ENCODE results near the gene RNF115. TPM values are rescaled to one million over a fixed set of nuclear protein-coding genes. Genes with fewer than 3 reads are reported as not detected.
"Not testable (repeated sequence)": the region's sequence is repeated elsewhere in the genome, so short reads cannot be mapped to it uniquely, and the experiment has no call there.

RNF115 gene
- total RNA-seq, 3 donors from 2014 or later = 12.6 to 13.5 (median 12.6) TPM

- DNase-seq = peak; percentile 75
- Mint-ChIP-seq H3K27me3 (ENCODE audit: low read depth) (no peaks in the 10 kb centered on the region), H3K36me3 (ENCODE audit: insufficient read depth) (peaks cover 13% of the 10 kb centered on the region), H3K9me3 (no peaks in the 10 kb centered on the region), H3K4me1 (ENCODE audit: low read depth) (peaks cover 11% of the 10 kb centered on the region), H3K4me3 (no peak within 1 kb of the TSS)
- peak; percentile 79 to 86 for ATAC-seq
Observed at GRCh38 chr1:145845514-145846161, 21.7 kb upstream of the RNF115 start, which contains the start of gene NUDT17. TSS of gene NUDT17 (plus strand) at chr1:145845630. CDS start at chr1:145845641, 11 bp downstream.

- DNase-seq = no peak
- no peaks in the 10 kb centered on the region for H3K27me3 Mint-ChIP-seq (ENCODE audit: low read depth)
- ATAC-seq = peak; percentile 59 to 61
- H3K4me1 Mint-ChIP-seq (ENCODE audit: low read depth) = peaks cover 10% of the 10 kb centered on the region
- peaks cover 14% of the 10 kb centered on the region for H3K36me3 Mint-ChIP-seq (ENCODE audit: insufficient read depth)
- H3K4me3 Mint-ChIP-seq = no peak overlapping the region
- no peaks in the 10 kb centered on the region for H3K9me3 Mint-ChIP-seq
Observed at GRCh38 chr1:145845144-145845513, 21.2 kb upstream of the RNF115 start.

- no peak overlapping the region for H3K4me3 Mint-ChIP-seq
- H3K27me3 Mint-ChIP-seq (ENCODE audit: low read depth) = no peaks in the 10 kb centered on the region
- ATAC-seq (no peak), DNase-seq (no peak)
- H3K9me3 Mint-ChIP-seq = no peaks in the 10 kb centered on the region
- H3K36me3 Mint-ChIP-seq (ENCODE audit: insufficient read depth) = peaks cover 20% of the 10 kb centered on the region
- H3K4me1 Mint-ChIP-seq (ENCODE audit: low read depth) = peaks cover 6% of the 10 kb centered on the region
Observed at GRCh38 chr1:145843031-145843430, 19.1 kb upstream of the RNF115 start.

- Mint-ChIP-seq H3K36me3 (ENCODE audit: insufficient read depth) (peaks cover 37% of the 10 kb centered on the region), H3K4me1 (ENCODE audit: low read depth) (no peaks in the 10 kb centered on the region), H3K9me3 (no peaks in the 10 kb centered on the region), H3K4me3 (no peak overlapping the region), H3K27me3 (ENCODE audit: low read depth) (no peaks in the 10 kb centered on the region)
- DNase-seq = no peak
- ATAC-seq = no peak
Observed at GRCh38 chr1:145837656-145838055, 13.8 kb upstream of the RNF115 start.

DNA sequence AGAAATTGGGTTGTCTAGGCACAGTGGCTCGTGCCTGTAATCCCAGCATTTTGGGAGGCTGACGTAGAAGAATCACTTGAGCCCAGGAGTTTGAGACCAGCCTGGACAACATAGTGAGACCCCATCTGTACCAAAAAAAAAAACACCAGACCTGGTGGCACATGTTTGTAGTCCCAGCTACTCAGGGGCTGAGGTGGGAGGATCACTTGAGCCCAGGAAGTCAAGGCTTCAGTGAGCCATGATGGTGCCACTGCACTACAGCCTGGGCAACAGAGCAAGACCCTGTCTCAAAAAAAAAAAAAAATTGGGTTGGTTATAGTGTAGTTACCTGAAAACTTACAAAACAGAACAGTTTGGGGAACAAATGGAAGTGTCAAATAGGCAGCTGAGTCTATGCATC lies 6.9 kb upstream of the RNF115 start:
- H3K36me3 Mint-ChIP-seq (ENCODE audit: insufficient read depth) = peaks cover 59% of the 10 kb centered on the region
- DNase-seq; ATAC-seq; H3K27me3 Mint-ChIP-seq (ENCODE audit: low read depth); H3K9me3 Mint-ChIP-seq; H3K4me3 Mint-ChIP-seq: not testable (repeated sequence)
- H3K4me1 Mint-ChIP-seq (ENCODE audit: low read depth) = peaks cover 32% of the 10 kb centered on the region

DNA sequence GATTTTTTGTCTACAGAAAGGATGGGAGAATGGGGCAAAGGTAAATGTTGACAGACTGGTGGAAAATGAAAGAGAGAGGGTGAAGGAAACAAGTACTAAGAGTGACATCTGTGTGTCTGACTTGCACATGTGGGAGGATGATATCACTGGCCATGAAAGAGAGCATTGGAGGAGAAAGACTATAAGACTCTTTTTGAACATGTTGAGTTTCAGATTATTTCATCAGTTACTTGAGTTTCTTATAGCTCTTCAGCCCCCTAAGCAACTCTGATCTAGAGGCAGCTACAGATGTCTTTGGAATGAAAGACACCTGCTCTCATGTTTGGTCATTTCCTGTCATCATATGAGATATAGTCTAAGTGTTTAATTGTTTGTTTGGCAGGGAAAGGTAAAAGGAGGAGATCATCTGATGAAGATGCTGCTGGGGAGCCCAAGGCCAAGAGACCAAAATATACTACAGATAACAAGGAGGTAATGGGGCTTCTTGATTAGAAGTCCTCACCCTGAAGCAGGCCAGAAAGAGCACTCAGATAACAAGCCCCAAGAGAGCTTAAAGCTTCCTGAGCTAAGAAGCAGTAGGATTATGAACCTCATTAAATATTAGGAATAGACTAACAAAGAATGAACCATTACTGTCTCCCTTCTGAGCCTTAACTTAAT lies 4.6 kb upstream of the RNF115 start:
- Mint-ChIP-seq H3K4me3 (peak overlapping the region; percentile 22), H3K9me3 (no peaks in the 10 kb centered on the region), H3K27me3 (ENCODE audit: low read depth) (no peaks in the 10 kb centered on the region), H3K36me3 (ENCODE audit: insufficient read depth) (peaks cover 60% of the 10 kb centered on the region), H3K4me1 (ENCODE audit: low read depth) (peaks cover 41% of the 10 kb centered on the region)
- ATAC-seq (peak; percentile 72 to 75), DNase-seq (no peak)

DNA sequence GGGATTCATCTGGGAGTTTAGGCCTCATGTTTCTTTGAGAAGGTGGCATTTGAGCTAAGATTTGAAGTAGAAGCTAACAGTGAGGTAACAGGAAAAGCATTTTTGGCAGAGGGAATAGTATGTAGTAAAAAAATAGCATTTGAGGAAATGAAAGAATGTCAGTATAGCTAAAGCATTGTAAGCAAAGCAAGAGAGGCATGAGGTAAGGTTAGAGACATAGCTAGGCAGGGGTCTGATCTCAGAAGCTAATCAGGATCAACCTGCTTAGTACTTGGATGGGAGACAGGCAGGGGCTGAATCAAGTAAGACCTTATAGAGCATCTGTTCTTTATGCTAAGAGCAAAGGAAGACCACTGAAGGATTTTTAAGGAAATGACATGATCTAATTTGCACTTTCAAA lies 4.1 kb upstream of the RNF115 start:
- peaks cover 55% of the 10 kb centered on the region for H3K36me3 Mint-ChIP-seq (ENCODE audit: insufficient read depth)
- no peaks in the 10 kb centered on the region for H3K9me3 Mint-ChIP-seq
- ATAC-seq = peak; percentile 4 to 5
- peaks cover 41% of the 10 kb centered on the region for H3K4me1 Mint-ChIP-seq (ENCODE audit: low read depth)
- peak overlapping the region; percentile 22 for H3K4me3 Mint-ChIP-seq
- DNase-seq = no peak
- H3K27me3 Mint-ChIP-seq (ENCODE audit: low read depth) = no peaks in the 10 kb centered on the region

DNA sequence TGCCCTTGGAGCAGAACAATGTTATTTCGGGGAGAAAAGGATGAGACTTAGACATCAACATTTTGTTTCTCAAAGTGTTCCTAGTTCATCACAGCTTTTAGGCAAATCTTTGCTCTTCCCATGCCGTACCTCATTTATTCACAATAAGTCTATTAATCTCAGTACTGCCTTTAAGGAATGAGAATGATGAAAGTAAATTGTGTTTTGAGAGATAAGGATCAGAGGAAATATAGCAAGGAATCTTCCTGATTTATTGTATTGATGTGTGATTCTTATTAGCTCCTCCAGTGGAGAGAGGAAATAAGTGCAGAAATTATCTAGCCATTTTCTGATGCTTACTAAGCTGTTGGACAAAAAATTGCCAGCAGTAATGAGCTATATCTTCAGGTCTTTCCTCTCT lies 2.1 kb upstream of the RNF115 start:
- DNase-seq = no peak
- Mint-ChIP-seq H3K4me3 (peak overlapping the region; percentile 98), H3K36me3 (ENCODE audit: insufficient read depth) (peaks cover 44% of the 10 kb centered on the region), H3K27me3 (ENCODE audit: low read depth) (no peaks in the 10 kb centered on the region), H3K9me3 (no peaks in the 10 kb centered on the region), H3K4me1 (ENCODE audit: low read depth) (peaks cover 47% of the 10 kb centered on the region)
- no peak for ATAC-seq

- Mint-ChIP-seq H3K27me3 (ENCODE audit: low read depth) (no peaks in the 10 kb centered on the region), H3K4me1 (ENCODE audit: low read depth) (peaks cover 45% of the 10 kb centered on the region), H3K9me3 (no peaks in the 10 kb centered on the region), H3K4me3 (peak overlapping the region; percentile 98), H3K36me3 (ENCODE audit: insufficient read depth) (peaks cover 33% of the 10 kb centered on the region)
- ATAC-seq (no peak), DNase-seq (no peak)
Observed at GRCh38 chr1:145824499-145824842, 576 bp upstream of the RNF115 start.

DNA sequence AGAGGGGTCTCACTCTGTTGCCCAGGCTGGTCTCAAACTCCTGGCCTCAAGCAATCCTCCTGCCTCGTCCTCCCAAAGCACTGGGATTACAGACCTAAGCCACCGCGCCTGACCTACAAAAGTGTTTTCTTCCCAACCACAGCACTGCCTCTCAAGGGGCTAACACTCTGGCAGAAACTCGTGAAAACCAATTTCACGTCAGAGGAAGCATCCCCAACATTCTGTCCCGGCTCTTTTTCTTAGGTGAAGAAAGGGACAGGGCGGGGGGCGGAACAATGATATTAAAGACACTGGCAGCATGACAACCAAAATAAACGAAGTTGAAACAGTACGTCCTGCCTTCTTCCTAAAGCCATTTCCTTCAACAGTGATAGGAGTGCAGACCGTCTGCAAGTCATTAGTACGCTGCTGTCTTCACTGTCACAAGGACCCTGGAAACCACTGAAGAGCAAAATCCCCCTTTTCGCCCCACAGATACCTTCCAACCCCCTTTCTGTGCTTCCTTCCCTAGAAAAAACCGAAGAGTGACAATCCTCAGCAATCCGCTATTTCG lies 1.0 kb downstream of the RNF115 start:
- DNase-seq; H3K9me3 Mint-ChIP-seq; ATAC-seq; H3K27me3 Mint-ChIP-seq (ENCODE audit: low read depth): not testable (repeated sequence)
- H3K36me3 Mint-ChIP-seq (ENCODE audit: insufficient read depth) = peaks cover 18% of the 10 kb centered on the region
- H3K4me3 Mint-ChIP-seq = peak overlapping the region; percentile 24
- H3K4me1 Mint-ChIP-seq (ENCODE audit: low read depth) = peaks cover 31% of the 10 kb centered on the region

DNA sequence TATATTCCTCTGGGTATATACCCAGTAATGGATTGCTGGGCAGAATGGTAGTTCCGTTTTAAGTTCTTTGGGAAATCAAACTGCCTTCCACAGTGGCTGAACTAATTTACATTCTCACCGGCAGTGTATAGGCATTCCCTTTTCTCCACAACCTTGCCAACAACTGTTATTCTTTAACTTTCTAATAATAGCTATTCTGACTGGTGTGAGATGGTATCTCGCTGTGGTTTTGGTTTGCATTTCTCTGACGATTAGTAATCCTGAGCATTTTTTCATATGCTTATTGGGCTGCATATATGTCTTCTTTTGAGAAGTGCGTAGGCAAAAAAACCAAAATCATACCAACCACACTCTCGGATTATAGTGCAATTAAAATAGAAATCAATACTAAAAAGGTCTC lies 5.8 kb downstream of the RNF115 start:
- peaks cover 10% of the 10 kb centered on the region for H3K4me1 Mint-ChIP-seq (ENCODE audit: low read depth)
- not testable (repeated sequence) for DNase-seq; H3K9me3 Mint-ChIP-seq; H3K27me3 Mint-ChIP-seq (ENCODE audit: low read depth); H3K4me3 Mint-ChIP-seq; H3K36me3 Mint-ChIP-seq (ENCODE audit: insufficient read depth)
- peak; percentile 72 to 74 for ATAC-seq

DNA sequence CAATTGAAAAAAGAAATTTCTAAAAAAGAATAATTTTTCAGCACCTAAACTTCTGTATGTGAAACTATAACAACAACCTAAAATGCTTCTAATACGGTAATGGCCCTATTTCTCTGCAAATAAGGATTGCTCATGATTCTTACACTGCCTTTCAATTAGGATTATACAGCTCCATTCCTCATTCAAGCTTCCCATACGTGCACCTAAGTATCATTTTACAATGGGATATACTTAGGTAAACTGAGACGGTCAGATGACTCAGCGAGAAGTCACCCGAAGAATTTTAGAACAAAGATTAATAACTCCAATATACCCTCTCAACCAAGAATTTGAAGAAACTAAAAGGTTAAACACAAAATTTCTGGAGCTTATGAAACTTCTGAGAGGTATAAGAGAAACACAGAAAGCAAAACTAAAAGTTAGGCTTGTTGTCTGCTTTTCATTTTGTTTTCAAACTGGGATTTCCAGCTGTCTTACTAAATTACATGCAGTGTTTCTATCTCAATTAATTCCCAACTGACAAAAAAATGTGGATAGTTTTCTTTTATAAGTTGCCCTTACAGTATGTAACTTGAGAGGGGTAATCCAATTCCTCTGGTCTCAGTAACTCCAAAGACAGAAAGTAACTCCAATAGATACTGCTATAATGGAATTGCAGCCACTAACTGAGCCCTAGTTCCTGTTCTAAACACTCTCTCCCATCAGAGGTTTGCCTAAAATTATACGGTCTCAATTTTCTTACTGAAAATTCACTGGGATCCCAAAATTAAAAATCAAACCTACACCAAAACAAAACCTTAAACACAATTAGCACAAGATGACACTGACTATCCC lies 10.7 kb downstream of the RNF115 start:
- not testable (repeated sequence) for H3K36me3 Mint-ChIP-seq (ENCODE audit: insufficient read depth); H3K27me3 Mint-ChIP-seq (ENCODE audit: low read depth); H3K9me3 Mint-ChIP-seq; DNase-seq; H3K4me3 Mint-ChIP-seq; H3K4me1 Mint-ChIP-seq (ENCODE audit: low read depth)
- peak; percentile 27 to 55 for ATAC-seq

- Mint-ChIP-seq H3K4me1 (ENCODE audit: low read depth) (peaks cover 35% of the 10 kb centered on the region), H3K27me3 (ENCODE audit: low read depth) (no peaks in the 10 kb centered on the region), H3K36me3 (ENCODE audit: insufficient read depth) (peaks cover 3% of the 10 kb centered on the region), H3K9me3 (no peaks in the 10 kb centered on the region), H3K4me3 (no peak overlapping the region)
- no peak for ATAC-seq
- no peak for DNase-seq
Observed at GRCh38 chr1:145806844-145807243, 17.1 kb downstream of the RNF115 start.

- ATAC-seq (no peak), DNase-seq (no peak)
- no peak overlapping the region for H3K4me3 Mint-ChIP-seq
- H3K27me3 Mint-ChIP-seq (ENCODE audit: low read depth) = no peaks in the 10 kb centered on the region
- H3K36me3 Mint-ChIP-seq (ENCODE audit: insufficient read depth) = peaks cover 3% of the 10 kb centered on the region
- H3K4me1 Mint-ChIP-seq (ENCODE audit: low read depth) = peaks cover 35% of the 10 kb centered on the region
- no peaks in the 10 kb centered on the region for H3K9me3 Mint-ChIP-seq
Observed at GRCh38 chr1:145806408-145806807, 17.5 kb downstream of the RNF115 start.
